Measurements from ENCODE around the gene ATP9B. TPM values are rescaled to one million over a fixed set of nuclear protein-coding genes. Genes with fewer than 3 reads are reported as not detected.

ATP9B gene
- total RNA-seq, 1 donor from 2014 or later, result 49.2 TPM

- intact Hi-C loops (cut with micrococcal nuclease), result no loop called here
- peaks cover 16% of the 10 kb centered on the region for H3K36me3 Mint-ChIP-seq (ENCODE audit: low read depth)
Observed at GRCh38 chr18:79197531-79197930, 128.3 kb downstream of the ATP9B start.

GRCh38 chr18:79199691-79200374, 130.6 kb downstream of the ATP9B start:
- Mint-ChIP-seq H3K27me3 (no peaks in the 10 kb centered on the region), H3K27ac (no peak overlapping the region), H3K4me3 (no peak overlapping the region), H3K36me3 (ENCODE audit: low read depth) (peaks cover 16% of the 10 kb centered on the region), H3K4me1 (no peaks in the 10 kb centered on the region), H3K9me3 (no peaks in the 10 kb centered on the region)
- POLR2A ChIA-PET, result no interaction called here
- ATAC-seq (ENCODE audit: low read depth), result no peak
- TF ChIP-seq CTCF (IDR thresholded peaks at IDR 0.05), result no peak
- intact Hi-C loops (cut with micrococcal nuclease), result no loop called here
- DNase-seq, result no peak
- CTCF ChIA-PET, result no interaction called here

More at GRCh38 chr18:79197531-79197930, 128.3 kb downstream of the ATP9B start:
- DNase-seq, result no peak
- POLR2A ChIA-PET, result no interaction called here
- Mint-ChIP-seq H3K4me3 (no peak overlapping the region), H3K9me3 (no peaks in the 10 kb centered on the region), H3K4me1 (no peaks in the 10 kb centered on the region), H3K27me3 (no peaks in the 10 kb centered on the region), H3K27ac (no peak overlapping the region)
- CTCF ChIA-PET, result no interaction called here
- no peak for ATAC-seq (ENCODE audit: low read depth)
- TF ChIP-seq CTCF (IDR thresholded peaks at IDR 0.05), result no peak

GRCh38 chr18:79200546-79201268, 131.5 kb downstream of the ATP9B start:
- DNase-seq (no peak), ATAC-seq (ENCODE audit: low read depth) (no peak)
- intact Hi-C loops (cut with micrococcal nuclease), result no loop called here
- H3K27ac Mint-ChIP-seq, result no peak overlapping the region
- H3K4me3 Mint-ChIP-seq, result no peak overlapping the region
- H3K36me3 Mint-ChIP-seq (ENCODE audit: low read depth), result peaks cover 20% of the 10 kb centered on the region
- ChIA-PET POLR2A (no interaction called here), CTCF (no interaction called here)
- H3K9me3 Mint-ChIP-seq, result no peaks in the 10 kb centered on the region
- no peaks in the 10 kb centered on the region for H3K27me3 Mint-ChIP-seq
- no peak for TF ChIP-seq CTCF (IDR thresholded peaks at IDR 0.05)
- H3K4me1 Mint-ChIP-seq, result no peaks in the 10 kb centered on the region

GRCh38 chr18:79203017-79203605, 133.9 kb downstream of the ATP9B start:
- no peak overlapping the region for H3K27ac Mint-ChIP-seq
- ATAC-seq (ENCODE audit: low read depth), result no peak
- intact Hi-C loops (cut with micrococcal nuclease), result no loop called here

More at GRCh38 chr18:79203017-79203605, 133.9 kb downstream of the ATP9B start:
- CTCF ChIA-PET, result no interaction called here
- no peak for TF ChIP-seq CTCF (IDR thresholded peaks at IDR 0.05)
- Mint-ChIP-seq H3K9me3 (no peaks in the 10 kb centered on the region), H3K4me1 (no peaks in the 10 kb centered on the region), H3K27me3 (no peaks in the 10 kb centered on the region), H3K4me3 (no peak overlapping the region), H3K36me3 (ENCODE audit: low read depth) (peaks cover 32% of the 10 kb centered on the region)
- DNase-seq, result no peak
- POLR2A ChIA-PET, result no interaction called here
